VCaP (cell line): ENCODE data around the gene RABL2A.
"Not testable (repeated sequence)": the region's sequence is repeated elsewhere in the genome, so short reads cannot be mapped to it uniquely, and the experiment has no call there.

Source experiments
- H3K27ac ChIP-seq: fragments of 450-650 bp; 2 replicates; pipeline ENCODE4 v1.5.1; 2017
- TF ChIP-seq, protein P1 (sequence below): fragments of 450-650 bp; conservative IDR thresholded peaks from 2 replicates; pipeline ENCODE4 v1.5.1; 2017; ENCODE audit warnings: mild to moderate bottlenecking, moderate library complexity

Gene RABL2A

DNA sequence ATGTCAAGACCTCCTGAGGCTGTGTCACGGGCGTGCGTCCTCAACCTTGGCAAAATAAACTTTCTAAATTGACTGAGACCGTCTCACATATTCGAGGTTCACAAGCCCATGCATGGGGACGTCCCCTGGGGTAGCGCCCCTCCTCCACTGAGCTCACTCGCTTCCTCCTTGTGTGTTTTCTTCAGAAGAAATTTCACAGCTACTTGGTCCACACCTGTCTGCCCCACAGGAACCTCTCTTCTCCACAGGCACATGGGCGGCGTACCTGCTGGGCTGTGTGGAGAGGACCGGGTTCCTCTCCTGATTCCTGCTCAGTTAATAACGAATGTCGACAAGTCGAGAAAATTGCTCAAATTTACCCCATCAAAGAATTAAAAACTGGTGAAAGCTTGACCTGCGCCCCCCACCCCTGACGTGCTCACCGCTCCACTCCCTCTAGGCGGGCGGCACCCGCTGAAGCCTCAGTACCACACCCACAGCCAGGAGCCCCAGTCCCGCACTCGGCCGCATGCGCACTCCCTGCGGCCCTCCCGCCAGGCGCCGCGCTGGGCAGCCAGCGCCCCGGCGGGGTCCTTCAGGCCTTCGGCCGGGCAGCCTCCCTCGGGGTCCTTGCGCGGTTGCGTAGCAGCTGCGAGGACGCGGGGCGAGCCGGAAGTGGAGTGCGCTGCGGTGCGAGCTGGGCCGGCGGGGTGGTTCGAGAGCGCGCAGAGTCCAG, at the start of gene RABL2A:
TSS of gene RABL2A (plus strand) at position 651 of the 715 bp plus-strand sequence. CDS start 1,341 bp downstream, outside the sequence.
- not testable (repeated sequence) for H3K27ac ChIP-seq

DNA sequence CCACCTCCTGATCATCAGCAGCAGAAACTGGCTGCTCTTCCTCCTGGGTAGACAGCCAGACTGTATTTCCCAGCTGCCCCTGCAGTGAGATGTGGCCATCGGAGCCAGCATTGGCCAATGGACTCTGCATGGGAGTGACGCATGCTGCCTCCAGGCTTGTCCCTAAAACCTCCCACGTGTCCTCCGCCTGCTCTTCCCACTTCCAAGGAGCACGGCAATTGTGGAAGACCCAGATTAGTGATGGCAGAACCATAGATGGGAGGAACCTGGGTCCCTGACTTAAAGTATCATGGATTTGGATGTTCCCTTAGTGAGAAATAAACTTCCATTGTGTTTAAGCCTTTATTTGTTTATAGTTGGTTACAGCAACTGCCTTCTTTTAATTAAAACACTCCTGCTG, 48.6 kb upstream of the RABL2A start:
- not testable (repeated sequence) for H3K27ac ChIP-seq

DNA sequence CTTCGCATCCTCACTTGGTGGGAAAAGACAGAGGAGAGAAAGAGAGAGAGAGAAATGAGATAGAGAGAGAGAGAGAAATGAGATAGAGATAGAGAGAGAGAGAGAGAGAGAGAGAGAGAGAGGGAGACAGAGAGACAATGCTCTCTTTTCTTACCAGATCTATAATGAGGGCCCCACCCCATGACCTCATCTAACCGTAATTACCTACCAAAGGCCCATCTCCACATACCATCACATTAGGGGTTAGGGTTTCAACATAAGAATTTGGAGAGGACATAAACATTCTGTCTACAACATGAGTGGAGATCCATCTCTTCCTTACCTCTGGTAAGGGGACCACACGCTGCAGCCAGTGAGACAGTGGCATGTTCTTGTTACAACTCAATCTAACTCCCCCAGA, 44.6 kb upstream of the RABL2A start:
- H3K27ac ChIP-seq, result not testable (repeated sequence)

DNA sequence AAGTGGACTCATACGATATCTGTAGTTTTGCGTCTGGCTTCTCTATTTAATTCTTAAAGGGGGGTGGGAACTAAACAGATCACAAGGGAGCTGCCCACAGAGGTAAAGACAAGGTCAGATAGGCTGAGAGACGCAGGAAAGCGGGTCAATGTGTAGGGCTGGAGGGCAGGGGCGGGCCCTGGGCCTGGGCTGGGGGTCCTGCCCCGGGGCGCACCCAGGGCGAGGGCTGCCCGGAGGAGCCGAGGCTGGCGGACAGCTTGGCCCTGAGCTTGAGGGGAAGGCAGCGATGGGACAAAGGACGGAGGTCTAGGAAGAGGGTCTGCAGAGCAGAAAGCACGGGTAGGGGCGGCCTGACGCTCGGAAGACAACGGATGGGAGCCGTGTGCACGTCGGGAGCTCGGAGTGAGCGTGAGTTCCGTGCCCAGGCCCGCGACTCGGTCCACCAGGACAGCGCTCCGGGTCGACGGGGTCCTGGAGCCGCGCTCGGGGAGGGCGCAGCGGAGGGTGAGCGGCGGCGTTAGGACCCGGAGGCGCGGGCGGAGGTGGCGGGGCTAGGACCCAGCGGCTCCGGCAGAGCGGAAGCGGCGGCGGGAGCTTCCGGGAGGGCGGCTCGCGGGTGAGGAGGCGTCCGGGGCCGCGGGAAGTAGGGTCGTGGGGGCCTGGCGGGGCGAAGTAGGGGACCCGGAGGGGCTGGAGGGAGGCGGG, 43.4 kb upstream of the RABL2A start:
- H3K27ac ChIP-seq, result peak overlapping the region; percentile 68

DNA sequence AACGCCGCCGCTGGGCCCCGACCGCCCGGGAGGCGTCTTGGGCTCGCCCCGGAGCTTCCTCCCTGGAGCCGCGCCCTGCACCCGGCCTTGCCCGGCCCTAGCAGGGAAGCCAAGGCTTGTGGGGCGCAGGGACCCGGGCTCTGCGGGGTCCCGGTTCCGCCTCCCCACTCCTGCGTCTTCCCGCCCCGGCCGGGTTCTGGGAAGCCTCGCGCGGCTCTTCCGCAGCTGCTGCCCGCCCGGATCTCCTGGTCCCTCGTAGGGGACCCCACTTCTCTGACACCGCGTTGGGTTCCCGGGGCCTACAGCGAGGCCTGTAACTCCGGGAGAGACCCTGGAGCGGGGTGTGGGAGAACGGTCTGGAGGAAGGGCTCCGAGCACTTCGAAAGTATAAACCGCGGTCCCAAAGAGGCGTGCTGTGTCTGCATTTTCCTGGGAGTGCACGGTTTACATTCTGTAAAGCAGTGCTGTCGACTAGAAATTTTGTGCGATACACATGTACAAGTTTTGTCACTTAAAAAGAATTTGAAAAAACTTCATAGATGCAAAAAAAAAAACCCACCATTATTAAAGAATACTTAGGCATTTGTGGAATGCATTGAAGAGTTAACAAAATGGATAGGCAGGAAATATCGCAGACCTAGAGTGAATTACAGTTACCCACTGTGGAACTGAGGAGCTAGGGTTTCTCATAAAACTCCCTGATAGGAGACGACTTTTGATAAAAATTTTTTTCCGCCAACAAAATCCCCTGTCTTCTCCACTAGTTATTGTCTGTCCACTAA, 42.6 kb upstream of the RABL2A start:
- H3K27ac ChIP-seq, result not testable (repeated sequence)

DNA sequence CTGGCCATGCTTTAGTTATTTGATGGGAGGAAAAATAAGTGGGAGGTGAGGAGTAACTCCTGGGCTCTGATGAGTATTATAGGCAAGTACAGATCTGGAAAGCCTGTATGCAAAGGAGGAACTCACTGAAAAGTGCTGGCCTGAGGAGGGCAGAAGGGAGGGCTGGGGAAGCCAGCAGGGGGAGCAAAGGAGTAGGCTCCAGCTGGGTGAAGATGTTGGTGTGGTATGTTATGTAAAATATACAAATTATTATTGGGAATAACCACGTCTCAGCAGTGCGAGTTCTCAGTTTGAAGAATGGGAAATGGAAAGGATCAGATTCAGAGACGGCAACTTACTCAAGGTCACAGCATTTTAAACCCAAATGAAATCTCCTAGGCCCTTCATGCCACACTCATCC, 39.9 kb upstream of the RABL2A start:
- H3K27ac ChIP-seq, result not testable (repeated sequence)
- TF ChIP-seq, protein P1, sequence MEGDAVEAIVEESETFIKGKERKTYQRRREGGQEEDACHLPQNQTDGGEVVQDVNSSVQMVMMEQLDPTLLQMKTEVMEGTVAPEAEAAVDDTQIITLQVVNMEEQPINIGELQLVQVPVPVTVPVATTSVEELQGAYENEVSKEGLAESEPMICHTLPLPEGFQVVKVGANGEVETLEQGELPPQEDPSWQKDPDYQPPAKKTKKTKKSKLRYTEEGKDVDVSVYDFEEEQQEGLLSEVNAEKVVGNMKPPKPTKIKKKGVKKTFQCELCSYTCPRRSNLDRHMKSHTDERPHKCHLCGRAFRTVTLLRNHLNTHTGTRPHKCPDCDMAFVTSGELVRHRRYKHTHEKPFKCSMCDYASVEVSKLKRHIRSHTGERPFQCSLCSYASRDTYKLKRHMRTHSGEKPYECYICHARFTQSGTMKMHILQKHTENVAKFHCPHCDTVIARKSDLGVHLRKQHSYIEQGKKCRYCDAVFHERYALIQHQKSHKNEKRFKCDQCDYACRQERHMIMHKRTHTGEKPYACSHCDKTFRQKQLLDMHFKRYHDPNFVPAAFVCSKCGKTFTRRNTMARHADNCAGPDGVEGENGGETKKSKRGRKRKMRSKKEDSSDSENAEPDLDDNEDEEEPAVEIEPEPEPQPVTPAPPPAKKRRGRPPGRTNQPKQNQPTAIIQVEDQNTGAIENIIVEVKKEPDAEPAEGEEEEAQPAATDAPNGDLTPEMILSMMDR, result peak; percentile 59

DNA sequence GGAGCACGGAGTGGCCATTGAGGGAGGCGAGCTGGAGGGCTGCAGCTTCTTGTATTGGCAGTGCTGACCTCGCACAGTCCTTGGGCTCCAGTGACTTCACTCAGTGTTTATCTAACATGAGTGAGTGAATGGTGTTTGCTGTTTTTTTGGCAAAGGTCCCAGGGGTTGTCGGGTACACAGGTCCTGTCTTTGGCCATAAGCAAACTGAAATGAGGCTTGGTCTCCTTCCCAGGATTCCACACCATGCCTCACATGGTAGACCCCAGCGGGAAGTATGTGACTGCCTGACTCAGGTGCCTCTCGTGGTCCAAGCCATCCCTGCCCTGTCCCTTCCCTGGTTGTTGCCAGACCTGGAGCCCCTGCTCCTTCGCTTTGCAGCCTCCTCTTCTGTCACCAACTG, 37.5 kb upstream of the RABL2A start:
- not testable (repeated sequence) for H3K27ac ChIP-seq

DNA sequence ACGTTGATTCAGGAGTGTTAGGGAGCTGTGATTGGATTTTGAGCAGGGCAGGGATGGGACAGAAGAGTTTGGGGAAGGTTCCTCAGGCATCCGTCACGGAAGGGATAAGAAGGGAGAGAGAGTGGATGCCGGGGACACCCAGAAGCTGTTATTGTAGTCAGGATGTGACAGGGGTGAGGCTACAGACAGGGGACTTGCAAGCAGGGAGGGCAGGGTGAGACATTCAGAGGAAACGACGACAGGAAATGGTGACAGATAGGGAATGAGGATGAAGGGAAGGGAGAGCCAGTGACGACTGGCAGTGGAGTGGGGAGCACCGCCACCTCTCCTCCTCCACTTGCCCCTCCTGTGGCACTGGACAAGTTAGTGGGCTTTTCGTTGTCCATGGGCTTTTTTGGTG, 35.1 kb upstream of the RABL2A start:
- not testable (repeated sequence) for H3K27ac ChIP-seq

DNA sequence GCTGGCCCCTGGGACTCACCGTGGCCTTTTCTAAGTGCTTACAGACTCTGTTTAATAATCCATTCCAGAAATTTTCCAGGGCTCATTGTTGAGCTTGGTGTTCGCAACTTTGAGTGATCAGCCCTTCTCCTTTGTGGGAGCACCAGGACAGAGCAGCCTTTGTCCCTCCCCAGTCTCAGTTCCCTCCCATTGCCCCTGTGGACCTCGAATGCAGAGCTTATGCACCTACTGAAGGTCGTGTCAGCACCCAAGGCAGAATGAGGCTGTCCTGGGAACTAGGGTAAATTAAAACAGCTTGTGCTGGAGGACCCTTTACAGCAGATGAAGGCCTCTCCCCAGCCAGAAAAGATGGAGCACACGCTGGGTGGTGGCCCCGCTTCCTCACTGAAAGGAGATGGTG, 33.8 kb upstream of the RABL2A start:
- H3K27ac ChIP-seq, result not testable (repeated sequence)

DNA sequence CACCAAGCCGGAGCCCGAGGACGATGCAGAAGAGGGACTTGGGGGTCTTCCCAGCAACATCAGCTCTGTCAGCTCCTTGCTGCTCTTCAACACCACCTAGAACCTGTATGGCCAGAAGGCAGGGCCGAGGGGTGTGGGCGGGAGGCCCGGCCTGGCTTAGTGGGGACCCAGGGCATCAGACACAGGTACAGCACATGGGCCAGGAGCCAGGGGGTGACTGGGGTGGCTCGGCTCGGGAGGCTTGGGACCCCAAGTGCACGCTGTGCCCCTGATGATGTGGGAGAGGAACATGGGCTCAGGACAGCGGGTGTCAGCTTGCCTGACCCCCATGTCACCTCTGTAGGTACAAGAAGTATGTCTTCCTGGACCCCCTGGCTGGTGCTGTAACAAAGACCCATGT, 31.3 kb upstream of the RABL2A start:
- not testable (repeated sequence) for H3K27ac ChIP-seq

DNA sequence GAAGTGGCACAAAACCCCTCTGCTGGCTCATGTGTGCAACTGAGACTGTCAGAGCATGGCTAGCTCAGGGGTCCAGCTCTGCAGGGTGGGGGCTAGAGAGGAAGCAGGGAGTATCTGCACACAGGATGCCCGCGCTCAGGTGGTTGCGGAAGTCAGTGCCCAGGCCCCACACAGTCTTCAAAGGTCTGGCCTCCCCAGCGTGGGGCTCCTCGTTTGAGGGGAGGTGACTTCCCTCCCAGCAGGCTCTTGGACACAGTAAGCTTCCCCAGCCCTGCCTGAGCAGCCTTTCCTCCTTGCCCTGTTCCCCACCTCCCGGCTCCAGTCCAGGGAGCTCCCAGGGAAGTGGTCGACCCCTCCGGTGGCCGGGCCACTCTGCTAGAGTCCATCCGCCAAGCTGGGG, 29.9 kb upstream of the RABL2A start:
- H3K27ac ChIP-seq, result not testable (repeated sequence)

DNA sequence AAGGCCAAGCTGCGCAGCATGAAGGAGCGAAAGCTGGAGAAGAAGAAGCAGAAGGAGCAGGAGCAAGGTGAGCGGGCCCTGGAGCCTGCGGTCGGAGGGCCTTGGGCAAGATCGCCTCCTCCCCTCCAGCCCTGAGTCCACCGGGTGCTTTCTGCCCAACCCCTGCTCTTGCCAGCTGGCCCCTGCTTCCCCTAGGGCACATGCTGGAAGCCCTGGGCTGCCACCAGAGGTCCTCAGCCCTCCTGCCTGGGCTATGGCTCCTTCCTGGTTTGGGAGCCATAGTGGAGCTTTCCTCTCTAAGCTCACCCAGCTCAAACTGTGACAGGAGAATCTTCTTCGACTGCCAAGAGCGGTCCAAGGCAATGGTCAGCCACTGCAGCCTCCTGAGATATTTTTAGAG, 29.5 kb upstream of the RABL2A start:
- not testable (repeated sequence) for H3K27ac ChIP-seq

DNA sequence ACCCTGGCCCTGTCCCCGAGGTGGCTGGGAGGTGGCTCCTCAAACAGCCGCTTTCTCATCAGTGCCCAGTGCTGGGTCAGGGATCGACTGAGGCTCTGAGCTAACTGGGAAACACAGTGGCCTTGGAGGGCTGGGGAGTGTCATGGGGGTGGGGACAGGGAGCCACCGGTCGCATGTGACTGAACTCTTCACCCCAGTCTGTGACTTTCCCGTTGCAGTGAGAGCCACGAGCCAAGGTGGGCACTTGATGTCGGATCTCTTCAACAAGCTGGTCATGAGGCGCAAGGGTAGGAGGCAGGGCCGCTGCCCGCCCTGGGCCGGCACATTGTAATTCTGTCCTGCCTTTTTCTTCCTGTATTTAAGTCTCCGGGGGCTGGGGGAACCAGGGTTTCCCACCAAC, 28.9 kb upstream of the RABL2A start:
- not testable (repeated sequence) for H3K27ac ChIP-seq

DNA sequence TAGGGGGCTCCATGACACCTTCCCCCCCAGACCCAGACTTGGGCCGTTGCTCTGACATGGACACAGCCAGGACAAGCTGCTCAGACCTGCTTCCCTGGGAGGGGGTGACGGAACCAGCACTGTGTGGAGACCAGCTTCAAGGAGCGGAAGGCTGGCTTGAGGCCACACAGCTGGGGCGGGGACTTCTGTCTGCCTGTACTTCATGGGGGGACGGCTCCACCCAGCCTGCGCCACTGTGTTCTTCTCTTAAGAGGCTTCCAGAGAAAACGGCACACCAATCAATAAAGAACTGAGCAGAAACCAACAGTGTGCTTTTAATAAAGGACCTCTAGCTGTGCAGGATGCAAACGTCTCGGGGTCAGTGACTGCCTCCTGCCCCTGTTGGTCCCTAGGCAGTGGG, 28.3 kb upstream of the RABL2A start:
- H3K27ac ChIP-seq, result not testable (repeated sequence)

DNA sequence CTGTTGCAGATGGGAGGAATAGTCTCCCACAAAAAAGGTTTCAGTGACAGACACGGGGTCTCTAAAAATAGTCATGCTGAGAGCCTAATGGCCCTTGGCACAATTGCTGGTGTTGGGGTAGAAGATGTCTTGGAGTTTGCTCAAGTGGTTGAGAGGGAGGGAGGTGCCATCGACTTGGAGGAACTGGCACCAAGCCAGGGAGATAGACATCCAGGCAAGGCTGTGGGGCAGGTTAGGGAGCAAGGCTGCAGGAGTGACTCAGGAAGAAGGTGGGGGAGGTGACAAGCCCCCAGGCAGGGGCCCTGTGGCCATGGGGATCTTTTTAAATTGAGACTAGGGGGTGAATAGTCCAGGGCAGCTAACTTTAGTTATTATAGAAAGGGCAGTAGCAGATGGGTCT, 27.9 kb upstream of the RABL2A start:
- not testable (repeated sequence) for H3K27ac ChIP-seq
